ENCODE measurements around the gene STKLD1. TPM values are rescaled to one million over a fixed set of nuclear protein-coding genes. Genes with fewer than 3 reads are reported as not detected.

STKLD1 gene
- total RNA-seq, 1 experiment from 2014 or later, result 3.1 TPM

DNA sequence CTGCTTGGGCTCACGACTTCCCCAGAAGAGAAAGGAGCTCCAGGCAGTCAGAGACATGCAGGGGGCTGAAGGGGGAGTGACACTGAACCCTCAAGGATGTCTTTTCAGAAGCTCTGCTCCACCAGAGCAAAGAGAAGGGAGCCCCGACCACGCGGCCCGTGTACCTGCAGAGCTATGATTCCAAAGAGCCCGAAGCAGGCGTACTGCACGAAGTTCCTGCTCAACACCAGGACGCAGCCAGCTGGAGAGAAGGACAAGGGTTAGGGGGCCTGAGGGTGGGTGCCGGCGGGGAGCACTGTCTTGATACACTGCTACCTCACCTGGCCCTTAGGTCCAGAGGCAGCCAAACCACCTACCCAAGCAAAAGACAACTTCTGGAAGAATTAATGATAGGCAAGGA, 9.7 kb upstream of the STKLD1 start:
- TF ChIP-seq EZH2 (IDR thresholded peaks at IDR 0.05; ENCODE audit: low read depth), result no peak
- no peaks in the 10 kb centered on the region for H3K4me1 ChIP-seq (replicated peaks; ENCODE audit: insufficient read depth)
- H3K4me2 ChIP-seq, result no peak overlapping the region
- ChIA-PET CTCF (interaction anchor here (0.6 kb wide), 1 partner anchor 119 kb away, joined by 3 read pairs; no protein-coding TSS in a partner anchor), POLR2A (ENCODE audit: unreplicated experiment) (no interaction called here)
- peaks cover 46% of the 10 kb centered on the region for H3K79me2 ChIP-seq (ENCODE audit: low read depth)
- peaks cover 96% of the 10 kb centered on the region for H4K20me1 ChIP-seq (ENCODE audit: insufficient read depth)
- H3K36me3 ChIP-seq (ENCODE audit: low read depth), result peaks cover 38% of the 10 kb centered on the region
- H3F3A ChIP-seq (ENCODE audit: insufficient read depth, low read depth), result peaks cover 29% of the 10 kb centered on the region
- BruUV-seq (replicated peaks), result no TSS peak
- DNase-seq, result no peak
- intact Hi-C loops (cut with micrococcal nuclease; ENCODE audit: unreplicated experiment), result no loop called here
- H3K9me3 ChIP-seq (ENCODE audit: insufficient read depth, low read depth), result no peaks in the 10 kb centered on the region
- no peak overlapping the region for H3K4me3 ChIP-seq
- no peaks in the 10 kb centered on the region for H3K27me3 ChIP-seq (ENCODE audit: insufficient read depth, low read depth)
- no peak overlapping the region for H2AFZ ChIP-seq
- H3K9me2 ChIP-seq (ENCODE audit: insufficient read depth), result no peaks in the 10 kb centered on the region
- no peak overlapping the region for H3K27ac ChIP-seq

GRCh38 chr9:133367221-133367620, 8.9 kb upstream of the STKLD1 start:
- CTCF ChIA-PET, result no interaction called here

DNA sequence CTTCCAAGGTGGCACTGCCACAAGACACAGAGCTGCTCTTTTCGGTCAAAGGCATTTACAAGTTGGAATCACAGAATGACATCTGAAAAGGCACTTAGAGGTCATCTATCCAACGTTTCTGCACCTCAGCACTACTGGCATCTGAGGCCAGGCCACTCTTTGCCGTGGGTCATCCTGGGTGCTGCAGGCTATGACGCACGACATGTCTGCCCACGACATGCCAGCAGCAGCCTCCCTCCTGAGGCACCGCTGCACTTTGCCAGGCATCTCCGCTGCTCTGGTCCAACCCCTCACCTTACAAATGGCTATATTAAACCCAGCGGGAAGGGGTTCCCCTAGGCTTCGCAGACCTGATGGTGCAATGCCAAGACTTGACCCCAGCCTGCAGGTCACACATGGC, 8.4 kb upstream of the STKLD1 start:
- BruUV-seq (replicated peaks), result no TSS peak
- ChIA-PET POLR2A (ENCODE audit: unreplicated experiment) (interaction anchor here (0.5 kb wide), 1 partner anchor 13 kb away, joined by 3 read pairs; no protein-coding TSS in a partner anchor), CTCF (no interaction called here)
- intact Hi-C loops (cut with micrococcal nuclease; ENCODE audit: unreplicated experiment), result no loop called here
- H2AFZ ChIP-seq, result no peak overlapping the region
- no peak for DNase-seq
- H3K27me3 ChIP-seq (ENCODE audit: insufficient read depth, low read depth), result no peaks in the 10 kb centered on the region
- peaks cover 97% of the 10 kb centered on the region for H4K20me1 ChIP-seq (ENCODE audit: insufficient read depth)
- peaks cover 35% of the 10 kb centered on the region for H3K36me3 ChIP-seq (ENCODE audit: low read depth)
- peaks cover 59% of the 10 kb centered on the region for H3K79me2 ChIP-seq (ENCODE audit: low read depth)
- peaks cover 17% of the 10 kb centered on the region; the same call in 1 of the 2 replicates for H3F3A ChIP-seq (ENCODE audit: insufficient read depth, low read depth)
- H3K9me3 ChIP-seq (ENCODE audit: insufficient read depth, low read depth), result no peaks in the 10 kb centered on the region
- TF ChIP-seq, protein P1, sequence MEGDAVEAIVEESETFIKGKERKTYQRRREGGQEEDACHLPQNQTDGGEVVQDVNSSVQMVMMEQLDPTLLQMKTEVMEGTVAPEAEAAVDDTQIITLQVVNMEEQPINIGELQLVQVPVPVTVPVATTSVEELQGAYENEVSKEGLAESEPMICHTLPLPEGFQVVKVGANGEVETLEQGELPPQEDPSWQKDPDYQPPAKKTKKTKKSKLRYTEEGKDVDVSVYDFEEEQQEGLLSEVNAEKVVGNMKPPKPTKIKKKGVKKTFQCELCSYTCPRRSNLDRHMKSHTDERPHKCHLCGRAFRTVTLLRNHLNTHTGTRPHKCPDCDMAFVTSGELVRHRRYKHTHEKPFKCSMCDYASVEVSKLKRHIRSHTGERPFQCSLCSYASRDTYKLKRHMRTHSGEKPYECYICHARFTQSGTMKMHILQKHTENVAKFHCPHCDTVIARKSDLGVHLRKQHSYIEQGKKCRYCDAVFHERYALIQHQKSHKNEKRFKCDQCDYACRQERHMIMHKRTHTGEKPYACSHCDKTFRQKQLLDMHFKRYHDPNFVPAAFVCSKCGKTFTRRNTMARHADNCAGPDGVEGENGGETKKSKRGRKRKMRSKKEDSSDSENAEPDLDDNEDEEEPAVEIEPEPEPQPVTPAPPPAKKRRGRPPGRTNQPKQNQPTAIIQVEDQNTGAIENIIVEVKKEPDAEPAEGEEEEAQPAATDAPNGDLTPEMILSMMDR (conservative IDR thresholded peaks at IDR 0.05), result no peak
- no peak for TF ChIP-seq EZH2 (IDR thresholded peaks at IDR 0.05; ENCODE audit: low read depth)
- H3K4me2 ChIP-seq, result no peak overlapping the region
- no peak overlapping the region for H3K4me3 ChIP-seq
- H3K9me2 ChIP-seq (ENCODE audit: insufficient read depth), result no peaks in the 10 kb centered on the region
- no peaks in the 10 kb centered on the region for H3K4me1 ChIP-seq (replicated peaks; ENCODE audit: insufficient read depth)
- no peak overlapping the region for H3K27ac ChIP-seq

More at GRCh38 chr9:133367221-133367620, 8.9 kb upstream of the STKLD1 start:
- Histone ChIP-seq H3K27ac (no peak overlapping the region), H3K9me3 (ENCODE audit: insufficient read depth, low read depth) (no peaks in the 10 kb centered on the region), H3K9me2 (ENCODE audit: insufficient read depth) (no peaks in the 10 kb centered on the region), H3K36me3 (ENCODE audit: low read depth) (peaks cover 32% of the 10 kb centered on the region), H3F3A (ENCODE audit: insufficient read depth, low read depth) (peaks cover 21% of the 10 kb centered on the region; the same call in 1 of the 2 replicates), H3K79me2 (ENCODE audit: low read depth) (peaks cover 53% of the 10 kb centered on the region), H3K4me3 (no peak overlapping the region), H3K4me1 (replicated peaks; ENCODE audit: insufficient read depth) (no peaks in the 10 kb centered on the region), H3K4me2 (no peak overlapping the region), H3K27me3 (ENCODE audit: insufficient read depth, low read depth) (no peaks in the 10 kb centered on the region), H4K20me1 (ENCODE audit: insufficient read depth) (peaks cover 96% of the 10 kb centered on the region), H2AFZ (no peak overlapping the region)
- no TSS peak for BruUV-seq (replicated peaks)
- POLR2A ChIA-PET (ENCODE audit: unreplicated experiment), result no interaction called here
- intact Hi-C loops (cut with micrococcal nuclease; ENCODE audit: unreplicated experiment), result no loop called here
- DNase-seq, result no peak
- TF ChIP-seq EZH2 (IDR thresholded peaks at IDR 0.05; ENCODE audit: low read depth), result no peak
- TF ChIP-seq, protein P1 (conservative IDR thresholded peaks at IDR 0.05), result no peak

Measured in PC-9 (cell line).